ENCODE measurements around the gene IMPG1.

The IMPG1 gene

GRCh38 chr6:76026101-76026500, 46.4 kb downstream of the IMPG1 start:
- TF ChIP-seq CTCF (IDR thresholded peaks at IDR 0.05), result no peak

GRCh38 chr6:76014626-76015530, 57.6 kb downstream of the IMPG1 start:
- TF ChIP-seq CTCF (IDR thresholded peaks at IDR 0.05), result no peak

GRCh38 chr6:76004202-76004601, 68.3 kb downstream of the IMPG1 start:
- no peak for TF ChIP-seq CTCF (IDR thresholded peaks at IDR 0.05)

GRCh38 chr6:76003686-76004085, 68.8 kb downstream of the IMPG1 start:
- TF ChIP-seq CTCF (IDR thresholded peaks at IDR 0.05), result no peak

DNA sequence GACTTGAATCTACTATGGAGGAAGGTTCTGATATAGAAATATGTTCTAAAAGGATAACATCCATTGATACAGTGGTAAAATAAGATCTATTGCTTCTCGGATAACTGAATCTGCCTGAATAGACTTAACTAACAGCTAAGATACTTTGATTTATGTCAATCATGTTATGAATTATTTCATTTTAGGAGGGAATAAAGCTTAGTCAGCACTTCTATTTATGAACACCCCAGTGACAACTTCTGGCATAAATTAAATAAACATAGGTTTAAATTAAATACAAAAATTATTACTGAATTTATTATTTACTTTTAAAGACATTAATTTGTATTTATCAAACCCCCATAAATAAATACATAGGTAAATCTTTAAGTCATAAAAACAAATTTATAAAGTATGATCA, 69.3 kb downstream of the IMPG1 start:
- TF ChIP-seq CTCF (IDR thresholded peaks at IDR 0.05), result no peak

GRCh38 chr6:76000629-76001028, 71.8 kb downstream of the IMPG1 start:
- no peak for TF ChIP-seq CTCF (IDR thresholded peaks at IDR 0.05)

GRCh38 chr6:75997696-75998095, 74.8 kb downstream of the IMPG1 start:
- no peak for TF ChIP-seq CTCF (IDR thresholded peaks at IDR 0.05)
